Smooth muscle cell (in vitro differentiated cells): Measurements from ENCODE around the gene OSR1. TPM values are rescaled to one million over a fixed set of nuclear protein-coding genes. Genes with fewer than 3 reads are reported as not detected.
A peak's percentile ranks its signal among the peaks of the same experiment; 100 is the strongest.

Source experiments
- DNase-seq: peaks from one replicate; lab custom pipeline; 2025; ENCODE audit not compliant: unreplicated experiment; lab: John Stamatoyannopoulos, UW
- H2AFZ ChIP-seq: fragments of 200-600 bp; sonication (generic); 2 replicates; pipeline ENCODE4 v1.6.0; 2016; ENCODE audit warnings: antibody characterized with exemption, low read depth, mild to moderate bottlenecking
- H3F3A ChIP-seq: fragments of 200-600 bp; sonication (generic); 2 replicates; pipeline ENCODE4 v1.6.0; 2017; ENCODE audit warnings: antibody characterized with exemption, low read depth
- H3K27ac ChIP-seq: fragments of 200-600 bp; sonication (generic); 2 replicates; pipeline ENCODE4 v1.5.1; 2016; ENCODE audit warnings: low read depth, mild to moderate bottlenecking
- H3K27me3 ChIP-seq: fragments of 200-600 bp; sonication (generic); 2 replicates; pipeline ENCODE4 v1.6.1; 2016; ENCODE audit warnings: low read depth, mild to moderate bottlenecking
- H3K36me3 ChIP-seq: fragments of 200-600 bp; sonication (generic); 2 replicates; pipeline ENCODE4 v1.5.1; 2016; ENCODE audit warnings: low read depth
- H3K4me1 ChIP-seq: fragments of 200-600 bp; sonication (generic); 2 replicates; pipeline ENCODE4 v1.5.1; 2016; ENCODE audit warnings: low read depth
- H3K4me2 ChIP-seq: fragments of 200-600 bp; sonication (generic); 2 replicates; pipeline ENCODE4 v1.6.0; 2016; ENCODE audit warnings: mild to moderate bottlenecking
- H3K4me3 ChIP-seq: fragments of 200-600 bp; sonication (generic); 2 replicates; pipeline ENCODE4 v1.5.1; 2016; ENCODE audit warnings: mild to moderate bottlenecking
- H3K79me2 ChIP-seq: fragments of 200-600 bp; sonication (generic); 2 replicates; pipeline ENCODE4 v1.6.0; 2016; ENCODE audit warnings: low read depth, mild to moderate bottlenecking
- H3K9ac ChIP-seq: fragments of 200-600 bp; sonication (generic); 2 replicates; pipeline ENCODE4 v1.6.0; 2016; ENCODE audit warnings: low read depth
- H3K9me3 ChIP-seq: fragments of 200-600 bp; sonication (generic); replicated peaks from 2 replicates; pipeline ENCODE4 v1.5.1; 2016; ENCODE audit warnings: low read depth
- H4K20me1 ChIP-seq: fragments of 200-600 bp; sonication (generic); 2 replicates; pipeline ENCODE4 v1.6.0; 2016; ENCODE audit warnings: low read depth
- CTCF ChIP-seq: fragments of 200-600 bp; sonication (generic); IDR thresholded peaks from 2 replicates; pipeline ENCODE4 v1.5.1; 2017; ENCODE audit warnings: borderline replicate concordance, mild to moderate bottlenecking, antibody characterized with exemption; ENCODE audit not compliant: insufficient read depth, poor library complexity, severe bottlenecking
- WGBS: methylation state at CpG from one replicate; pipeline ENCODE4 v1.1.7; 2016; ENCODE audit warnings: low lambda C conversion rate; 5-methylcytosine and 5-hydroxymethylcytosine counted together
- polyA plus RNA-seq: library from polyadenylated mRNA; unstranded; fragments of >200 nt; fragmentation: Nextera tagmentation; extraction: Ambion mirVana; gene quantifications from 2 replicates; pipeline ENCODE4 v1.2.1, GENCODE V29; 2016
- total RNA-seq: library from RNA; depleted of rRNA; stranded (reverse); fragments of >200 nt; gene quantifications from 2 replicates; pipeline ENCODE4 v1.2.3, GENCODE V29; 2014

Gene OSR1
- total and polyA plus RNA-seq, 2 experiments from 2014 or later, result 0.85 to 1.4 TPM

- TF ChIP-seq CTCF, result no peak
- Histone ChIP-seq H3K79me2 (no peaks in the 10 kb centered on the region), H3K4me2 (peak overlapping the region; percentile 82), H3K4me3 (peak overlapping the region; percentile 77), H3K27me3 (peaks cover 8% of the 10 kb centered on the region), H3K4me1 (peaks cover 18% of the 10 kb centered on the region), H3F3A (no peaks in the 10 kb centered on the region), H3K36me3 (no peaks in the 10 kb centered on the region), H4K20me1 (no peaks in the 10 kb centered on the region), H3K27ac (peak overlapping the region; percentile 79), H3K9ac (peak overlapping the region; percentile 88), H2AFZ (peak overlapping the region; percentile 88), H3K9me3 (no peaks in the 10 kb centered on the region)
- 64% methylated on average over 6 of the region's 6 CpGs for WGBS
- no peak for DNase-seq
Observed at GRCh38 chr2:19346983-19347618, 11.3 kb downstream of the OSR1 start.

GRCh38 chr2:19337742-19338141, 20.7 kb downstream of the OSR1 start:
- Histone ChIP-seq H3K27ac (no peak overlapping the region), H3K79me2 (no peaks in the 10 kb centered on the region), H3K4me1 (no peaks in the 10 kb centered on the region), H3K4me2 (no peak overlapping the region), H3K9me3 (no peaks in the 10 kb centered on the region), H2AFZ (no peak overlapping the region), H3F3A (no peaks in the 10 kb centered on the region), H3K36me3 (no peaks in the 10 kb centered on the region), H4K20me1 (no peaks in the 10 kb centered on the region), H3K4me3 (no peak overlapping the region), H3K27me3 (no peaks in the 10 kb centered on the region), H3K9ac (no peak overlapping the region)
- no peak for DNase-seq
- no peak for TF ChIP-seq CTCF
- 84% methylated on average over 1 of the region's 1 CpG for WGBS

GRCh38 chr2:19337202-19337601, 21.2 kb downstream of the OSR1 start:
- no peaks in the 10 kb centered on the region for H3K79me2 ChIP-seq
- WGBS, result 100% methylated on average over 1 of the region's 1 CpG
- no peak overlapping the region for H3K27ac ChIP-seq
- H4K20me1 ChIP-seq, result no peaks in the 10 kb centered on the region
- no peaks in the 10 kb centered on the region for H3F3A ChIP-seq
- no peak overlapping the region for H2AFZ ChIP-seq
- H3K4me3 ChIP-seq, result no peak overlapping the region
- H3K36me3 ChIP-seq, result no peaks in the 10 kb centered on the region
- no peaks in the 10 kb centered on the region for H3K4me1 ChIP-seq
- H3K27me3 ChIP-seq, result no peaks in the 10 kb centered on the region
- DNase-seq, result no peak
- no peaks in the 10 kb centered on the region for H3K9me3 ChIP-seq
- no peak overlapping the region for H3K4me2 ChIP-seq
- TF ChIP-seq CTCF, result no peak
- H3K9ac ChIP-seq, result no peak overlapping the region

- no peak overlapping the region for H3K27ac ChIP-seq
- H3K4me3 ChIP-seq, result no peak overlapping the region
- no peak for DNase-seq
- no peak overlapping the region for H2AFZ ChIP-seq
- no peaks in the 10 kb centered on the region for H3K9me3 ChIP-seq
- H3K79me2 ChIP-seq, result no peaks in the 10 kb centered on the region
- H3K36me3 ChIP-seq, result no peaks in the 10 kb centered on the region
- H3K4me2 ChIP-seq, result no peak overlapping the region
- no peaks in the 10 kb centered on the region for H3F3A ChIP-seq
- no peak overlapping the region for H3K9ac ChIP-seq
- H3K4me1 ChIP-seq, result no peaks in the 10 kb centered on the region
- no peak for TF ChIP-seq CTCF
- 80% methylated on average over 3 of the region's 3 CpGs for WGBS
- H3K27me3 ChIP-seq, result no peaks in the 10 kb centered on the region
- H4K20me1 ChIP-seq, result no peaks in the 10 kb centered on the region
Observed at GRCh38 chr2:19336781-19337180, 21.6 kb downstream of the OSR1 start.
